ENCODE data around the gene HMG20B. TPM values are rescaled to one million over a fixed set of nuclear protein-coding genes. Genes with fewer than 3 reads are reported as not detected.

HMG20B gene
- total and polyA plus RNA-seq, 2 of the 8 experiments (the other 6 are each of a cell fraction or from before 2014, with no cell fraction given), result 42.9 to 74.2 TPM

GRCh38 chr19:3623716-3624115, 51.0 kb downstream of the HMG20B start:
- ChIA-PET POLR2A (ENCODE audit: partially characterized antibody) (no interaction called here), CTCF (ENCODE audit: partially characterized antibody) (interaction anchor here (1.1 to 2.5 kb wide), 4 partner anchors 9 to 97 kb away, joined by 3 to 13 read pairs (median 4); no protein-coding TSS in a partner anchor)
- FAIRE-seq (no peak), DNase-seq (ENCODE audit: low read depth in 1 of 2, low spot score in 2 of 2) (no peak)
- no peak overlapping the region for H2BK20ac ChIP-seq (ENCODE audit: low read length)
- H3K36me3 ChIP-seq (ENCODE audit: control insufficient read depth in 2 of 4, insufficient read depth in 4 of 4, low read length in 3 of 4), result peaks cover 2 to 5% (median 3%) of the 10 kb centered on the region in 4 experiments; a peak in 4 of 8 replicates
- H3K4me1 ChIP-seq (replicated peaks in 1 of 4; ENCODE audit: control insufficient read depth in 3 of 4, insufficient read depth in 4 of 4, low read length in 3 of 4), result peaks cover 0 to 6% (median 2%) of the 10 kb centered on the region in 4 experiments; a peak in 4 of 7 replicates
- H3K4ac ChIP-seq (replicated peaks; ENCODE audit: insufficient read length, low read depth, low read length), result no peak overlapping the region
- no peak overlapping the region for H2BK12ac ChIP-seq (ENCODE audit: low read depth, low read length)
- H4K91ac ChIP-seq (replicated peaks; ENCODE audit: insufficient read length, low read length), result no peak overlapping the region
- no peak overlapping the region for H2AFZ ChIP-seq (ENCODE audit: low read length)
- no peak overlapping the region for H2BK5ac ChIP-seq (ENCODE audit: low read depth, low read length)
- H3K4me3 ChIP-seq (ENCODE audit: extremely low read depth in 1 of 4, insufficient read depth in 2 of 4, low read depth in 3 of 4, low read length in 4 of 4), result no peak overlapping the region
- no peak overlapping the region for H3K4me2 ChIP-seq (ENCODE audit: insufficient read depth in 1 of 2, low read depth in 2 of 2, low read length in 2 of 2)
- no peaks in the 10 kb centered on the region for H3K9me3 ChIP-seq (ENCODE audit: insufficient read depth in 2 of 2, low read depth in 1 of 2, low read length in 1 of 2)
- H3K18ac ChIP-seq (ENCODE audit: extremely low read depth, low read length), result no peak overlapping the region
- no peak overlapping the region for H2AK5ac ChIP-seq (ENCODE audit: low read depth, low read length)
- H2BK15ac ChIP-seq (ENCODE audit: low read length), result no peak overlapping the region
- no peak overlapping the region for H3K27ac ChIP-seq (ENCODE audit: low read depth, low read length)
- H3K79me1 ChIP-seq (ENCODE audit: low read depth, low read length), result peaks cover 12% of the 10 kb centered on the region
- no peak overlapping the region; the same call in 1 of the 2 replicates for H4K8ac ChIP-seq (ENCODE audit: extremely low read depth, insufficient read depth, low read length)
- no peak overlapping the region for H3K9ac ChIP-seq (replicated peaks in 1 of 4; ENCODE audit: extremely low read depth in 1 of 4, low read depth in 3 of 4, low read length in 3 of 4)
- H3K79me2 ChIP-seq (ENCODE audit: control insufficient read depth in 1 of 2, insufficient read depth in 2 of 2, low read length in 2 of 2), result peaks cover 9 to 24% of the 10 kb centered on the region in 2 experiments
- no peak overlapping the region for H2BK120ac ChIP-seq (replicated peaks; ENCODE audit: low read depth, low read length)
- H3K23ac ChIP-seq (ENCODE audit: insufficient read length), result no peak overlapping the region
- H4K5ac ChIP-seq (ENCODE audit: insufficient read length, low read depth, low read length), result no peak overlapping the region
- peaks cover 4 to 11% of the 10 kb centered on the region in 2 experiments for H4K20me1 ChIP-seq (replicated peaks in 1 of 2; ENCODE audit: control insufficient read depth in 1 of 2, insufficient read depth in 2 of 2, low read length in 2 of 2)
- peaks cover 4% of the 10 kb centered on the region for H3K23me2 ChIP-seq (ENCODE audit: low read depth, low read length)
- H3K56ac ChIP-seq (replicated peaks; ENCODE audit: insufficient read length, low read depth, low read length), result no peak overlapping the region
- no peaks in the 10 kb centered on the region for H3K27me3 ChIP-seq (replicated peaks in 1 of 4; ENCODE audit: control insufficient read depth in 3 of 4, extremely low read depth in 1 of 4, insufficient read depth in 3 of 4, low read length in 3 of 4)
- 95% methylated on average over 32 of the region's 34 CpGs; no CpG with 5 or more reads in 1 of the 2 experiments for WGBS, 2 experiments (ENCODE audit: extremely low coverage in 1 of 2, insufficient coverage in 1 of 2, insufficient read length in 1 of 2, insufficient replicate concordance in 2 of 2, low coverage in 1 of 2, low lambda C conversion rate in 2 of 2, missing lambda C conversion rate in 1 of 2)
- H3K14ac ChIP-seq (ENCODE audit: insufficient read length), result no peak overlapping the region
- TF ChIP-seq SAP30 (IDR thresholded peaks at IDR 0.05; ENCODE audit: insufficient read depth, insufficient replicate concordance, low read length) (no peak), E2F6 (IDR thresholded peaks at IDR 0.05) (no peak), SP1 (IDR thresholded peaks at IDR 0.05; ENCODE audit: low read depth, low read length) (no peak), SUZ12 (IDR thresholded peaks at IDR 0.05; ENCODE audit: low read length) (no peak), NANOG (IDR thresholded peaks at IDR 0.05; ENCODE audit: insufficient read depth, low read depth, low read length, poor library complexity, severe bottlenecking) (no peak), RAD21 (IDR thresholded peaks at IDR 0.05 in 1 of 2, conservative IDR thresholded peaks at IDR 0.05 in 1 of 2; ENCODE audit: low read depth in 2 of 2, low read length in 2 of 2) (no peak), SP4 (IDR thresholded peaks at IDR 0.05; ENCODE audit: low read length) (no peak), EZH2 (IDR thresholded peaks at IDR 0.05; ENCODE audit: low read depth, low read length, severe bottlenecking) (no peak), GABPA (IDR thresholded peaks at IDR 0.05; ENCODE audit: borderline replicate concordance, insufficient read depth, low read length) (no peak)
